Measurements from ENCODE around the gene SF3A2.

SF3A2 gene

DNA sequence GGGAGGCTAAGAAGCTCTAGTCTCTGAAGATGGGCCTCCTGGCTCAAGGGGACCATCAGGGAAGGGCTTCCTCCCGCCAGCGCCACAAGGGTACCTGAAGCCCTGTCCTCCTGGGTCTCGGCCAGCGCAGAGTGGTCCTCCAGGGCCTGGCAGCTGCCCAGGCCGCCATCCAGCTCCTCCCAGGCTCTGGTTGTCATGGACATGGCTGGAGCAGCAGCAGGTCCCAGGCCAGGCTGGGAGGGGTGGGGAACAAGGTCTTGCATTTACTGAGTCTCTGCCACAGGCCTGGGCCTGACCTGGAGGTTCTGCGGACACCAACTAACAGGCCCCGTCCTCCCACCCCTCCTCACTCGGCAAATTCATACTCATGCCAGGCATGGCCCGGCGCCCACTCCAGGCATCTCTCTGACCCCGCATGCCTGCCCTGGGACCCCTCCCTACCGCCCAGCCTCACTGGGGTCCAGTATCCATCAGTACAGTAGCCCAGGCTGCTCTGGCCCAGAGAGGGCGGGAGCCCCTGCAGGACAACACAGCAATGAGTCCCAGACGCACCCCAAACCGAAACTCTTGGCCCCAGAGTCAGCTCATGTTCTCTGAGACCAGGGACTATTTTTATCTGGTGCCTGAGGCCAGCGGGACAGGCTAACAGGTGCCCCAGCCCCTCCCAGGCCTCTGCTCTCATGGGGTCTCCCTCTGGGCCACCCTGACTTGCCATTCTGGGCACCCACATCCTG is 18.7 kb downstream of the SF3A2 start:
- no peak for FAIRE-seq

DNA sequence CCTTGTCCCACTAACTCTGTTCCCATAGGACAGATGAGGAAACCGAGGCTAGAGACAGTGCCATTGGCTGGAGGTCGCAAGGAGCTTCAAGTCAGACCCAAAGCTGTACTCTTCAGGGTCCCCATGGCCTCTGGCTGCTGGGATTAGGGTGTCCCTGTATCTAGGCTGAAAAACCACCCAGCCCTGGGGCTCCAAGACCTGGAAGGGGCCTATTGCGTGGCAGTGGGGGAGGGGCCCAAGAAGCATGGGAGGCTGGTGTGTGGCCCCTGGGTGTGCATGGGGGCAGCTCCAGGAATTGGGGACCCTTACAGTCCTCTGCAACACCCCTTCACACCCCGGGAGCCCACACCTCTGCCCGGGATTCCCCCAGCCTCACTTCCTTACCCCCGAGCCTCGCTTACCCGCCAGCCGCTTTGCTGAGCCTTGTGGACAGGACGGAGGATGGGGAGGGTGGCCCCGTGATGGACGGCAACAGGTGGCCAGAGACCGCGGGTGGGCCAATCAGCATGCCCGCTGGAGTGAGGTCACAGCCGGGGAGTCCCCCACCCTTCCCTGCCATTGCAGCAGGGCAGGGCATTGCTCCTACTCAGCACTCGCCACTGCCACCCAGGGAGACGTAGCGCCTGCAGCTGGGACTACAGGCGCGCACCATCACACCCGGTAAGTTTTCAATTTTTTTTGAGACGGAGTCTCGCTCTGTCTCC is 19.5 kb downstream of the SF3A2 start, which contains the start of gene JSRP1:
Gene JSRP1 (minus strand): TSS at position 436 of the 704 bp plus-strand sequence. CDS start 1,103 bp downstream, outside the sequence.
- no peak for FAIRE-seq

- no peak for FAIRE-seq
Observed at GRCh38 chr19:2259336-2259735, 22.7 kb downstream of the SF3A2 start.

GRCh38 chr19:2260341-2260805 is 23.7 kb downstream of the SF3A2 start:
- FAIRE-seq = no peak

DNA sequence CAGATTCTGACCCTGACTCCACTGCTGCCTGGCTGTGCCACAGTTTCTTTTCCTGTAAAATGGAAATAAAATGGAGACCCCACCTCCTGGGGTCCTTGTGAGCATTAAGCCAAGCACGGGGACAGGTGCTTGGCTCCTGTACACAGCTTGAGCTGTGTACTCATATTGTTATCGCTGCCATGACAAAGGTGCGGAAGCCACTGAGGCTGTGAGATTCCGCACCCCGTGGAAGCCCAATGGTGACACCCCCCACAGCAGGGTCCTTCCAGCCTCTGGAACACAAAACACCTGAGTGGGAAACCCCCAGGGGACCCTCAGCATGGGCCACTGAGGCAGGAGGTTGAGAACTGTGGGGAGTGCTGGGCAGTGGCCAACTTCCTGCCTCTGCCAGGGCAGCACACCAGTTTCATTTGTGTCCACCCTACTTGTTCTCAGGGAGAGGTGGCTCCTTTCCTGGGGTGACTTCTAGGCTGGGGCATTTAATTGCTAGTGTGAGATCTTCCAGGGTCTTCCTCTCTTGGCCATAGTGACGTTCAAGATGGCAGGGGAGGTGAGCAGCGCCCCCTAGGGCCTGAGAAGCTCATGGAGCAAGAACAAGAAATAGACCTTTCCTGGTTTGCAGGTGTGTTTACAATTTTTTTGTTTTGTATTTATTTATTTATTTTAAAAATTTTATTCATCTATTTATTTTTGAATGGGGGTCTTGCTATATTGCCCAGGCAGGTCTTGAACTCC is 25.0 kb downstream of the SF3A2 start:
- no peak for FAIRE-seq

- no peak for FAIRE-seq
Observed at GRCh38 chr19:2266183-2266993, 29.8 kb downstream of the SF3A2 start.

DNA sequence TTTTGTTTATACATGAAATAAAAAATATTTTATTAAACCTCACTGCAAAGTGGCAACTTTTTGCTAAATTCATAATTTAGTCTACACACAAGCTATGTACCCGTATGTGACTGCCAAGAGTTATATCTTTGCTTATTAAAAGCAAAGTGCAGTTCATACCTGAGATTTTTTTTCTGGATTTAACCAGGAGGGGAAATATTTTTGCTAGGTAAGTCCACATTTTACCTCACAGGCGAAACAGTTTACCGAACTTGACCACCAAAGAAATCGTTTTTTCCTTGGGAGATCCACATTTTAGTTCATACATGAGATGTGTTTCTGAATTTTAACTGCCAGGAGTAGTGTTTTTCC is 31.8 kb downstream of the SF3A2 start:
- no peak for FAIRE-seq

- no peak for FAIRE-seq
Observed at GRCh38 chr19:2268861-2269243, 32.2 kb downstream of the SF3A2 start.

DNA sequence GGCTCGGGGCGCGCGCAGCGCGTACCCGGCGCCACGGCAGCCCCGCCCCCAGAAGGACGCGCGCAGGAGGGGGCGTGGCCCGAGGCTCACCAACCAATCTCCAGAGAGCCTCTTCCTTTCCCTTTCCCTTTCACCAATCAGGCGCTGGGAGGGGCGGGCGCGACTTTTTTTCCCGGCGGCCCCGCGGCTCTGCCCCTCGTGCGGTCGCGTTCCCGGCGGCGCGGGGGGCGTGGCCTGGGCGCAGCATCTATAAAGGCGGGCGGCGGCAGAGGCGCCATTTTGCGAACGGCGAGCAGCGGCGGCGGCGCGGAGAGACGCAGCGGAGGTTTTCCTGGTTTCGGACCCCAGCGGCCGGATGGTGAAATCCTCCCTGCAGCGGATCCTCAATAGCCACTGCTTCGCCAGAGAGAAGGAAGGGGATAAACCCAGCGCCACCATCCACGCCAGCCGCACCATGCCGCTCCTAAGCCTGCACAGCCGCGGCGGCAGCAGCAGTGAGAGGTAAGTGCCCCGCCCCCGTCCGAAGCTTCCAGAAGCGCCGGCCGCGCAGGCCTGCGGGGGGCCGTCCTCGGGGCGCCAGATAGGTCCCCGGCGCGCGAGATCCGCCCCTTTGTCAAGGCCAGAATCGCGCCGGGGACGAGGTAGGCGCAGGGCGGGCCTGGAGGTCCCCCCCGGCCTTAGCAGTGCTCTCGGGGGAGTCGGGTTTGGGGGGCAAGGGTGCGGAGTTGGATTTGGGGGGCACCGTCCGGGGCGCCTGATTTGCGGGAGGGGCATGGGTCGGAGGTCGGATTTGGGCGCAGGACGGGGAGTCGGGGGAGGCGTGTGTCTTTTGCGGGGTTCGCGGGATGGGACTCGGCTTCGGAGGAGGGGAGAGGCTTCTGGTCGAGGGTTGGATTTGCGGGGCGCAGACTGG is 32.9 kb downstream of the SF3A2 start:
- FAIRE-seq = peak; percentile 70

DNA sequence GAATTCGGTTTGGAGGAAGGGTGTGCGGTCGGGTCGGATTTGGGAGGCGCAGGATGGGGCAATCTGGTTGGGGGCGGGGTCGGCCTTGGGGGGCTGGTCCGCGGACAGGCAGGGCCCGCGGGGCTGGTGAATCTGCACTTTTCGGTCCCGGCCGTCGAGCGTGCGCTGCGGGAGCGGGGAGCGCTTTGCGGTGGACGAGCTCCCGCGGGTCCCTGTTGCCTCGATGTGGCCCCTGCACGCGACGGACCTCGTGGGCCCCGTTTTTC is 33.5 kb downstream of the SF3A2 start:
- no peak for FAIRE-seq

- no peak for FAIRE-seq
Observed at GRCh38 chr19:2270423-2271233, 34.0 kb downstream of the SF3A2 start.

DNA sequence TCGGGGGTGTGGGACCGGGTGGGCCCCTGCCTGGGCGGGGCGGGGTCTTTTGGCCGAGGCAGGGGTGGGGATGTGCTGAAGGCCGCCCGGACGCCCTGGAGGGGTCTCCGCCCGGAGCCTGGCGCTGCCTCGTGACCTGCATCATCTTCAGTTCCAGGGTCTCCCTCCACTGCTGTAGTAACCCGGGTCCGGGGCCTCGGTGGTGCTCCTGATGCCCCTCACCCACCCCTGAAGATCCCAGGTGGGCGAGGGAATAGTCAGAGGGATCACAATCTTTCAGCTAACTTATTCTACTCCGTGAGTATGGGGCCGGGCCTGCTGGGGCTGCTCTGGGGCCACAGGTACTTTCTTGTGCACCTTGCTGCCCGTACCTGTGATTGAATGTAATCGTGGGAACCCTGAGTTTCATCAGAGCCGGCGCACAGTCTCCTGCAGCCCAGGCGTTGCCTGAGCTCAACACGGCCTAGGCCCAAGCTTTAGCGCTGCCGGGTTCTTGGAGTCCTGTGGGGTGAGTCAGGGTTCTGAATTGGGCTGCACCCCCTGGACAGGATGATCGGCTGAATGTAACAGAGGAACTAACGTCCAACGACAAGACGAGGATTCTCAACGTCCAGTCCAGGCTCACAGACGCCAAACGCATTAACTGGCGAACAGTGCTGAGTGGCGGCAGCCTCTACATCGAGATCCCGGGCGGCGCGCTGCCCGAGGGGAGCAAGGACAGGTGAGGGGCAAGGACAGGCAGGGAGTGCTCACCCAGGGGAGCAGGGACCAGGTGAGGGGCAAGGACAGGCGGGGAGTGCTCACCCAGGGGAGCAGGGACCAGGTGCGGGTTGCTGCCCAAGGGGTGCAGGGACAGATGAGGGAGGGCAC is 34.8 kb downstream of the SF3A2 start:
- FAIRE-seq = no peak

- no peak for FAIRE-seq
Observed at GRCh38 chr19:2273356-2274184, 36.9 kb downstream of the SF3A2 start.

DNA sequence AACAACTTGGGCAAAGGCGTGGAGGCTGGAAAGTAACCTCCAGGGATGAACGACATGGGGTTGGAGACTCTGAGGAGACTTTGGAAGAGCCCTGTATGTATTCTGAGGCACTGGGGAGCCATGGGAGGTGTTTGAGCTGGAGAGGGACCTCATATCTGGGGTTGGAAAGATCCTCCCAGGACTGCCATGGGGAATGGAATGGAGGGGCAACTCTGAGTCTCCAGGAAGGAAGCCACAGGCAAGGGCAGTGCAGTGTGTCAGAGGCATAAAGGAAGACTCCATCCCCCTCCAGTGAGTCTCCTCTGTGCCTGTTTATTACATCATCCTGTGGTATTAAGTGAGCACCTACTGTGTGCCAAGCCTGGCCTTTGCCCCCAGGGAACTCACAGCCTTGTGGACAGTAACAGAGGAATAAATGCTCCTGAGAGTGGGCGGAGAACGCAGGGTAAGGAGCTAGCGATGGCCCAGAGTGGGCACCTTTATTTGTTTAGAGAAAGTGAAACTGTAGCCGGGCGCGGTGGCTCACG is 37.6 kb downstream of the SF3A2 start:
- no peak for FAIRE-seq

DNA sequence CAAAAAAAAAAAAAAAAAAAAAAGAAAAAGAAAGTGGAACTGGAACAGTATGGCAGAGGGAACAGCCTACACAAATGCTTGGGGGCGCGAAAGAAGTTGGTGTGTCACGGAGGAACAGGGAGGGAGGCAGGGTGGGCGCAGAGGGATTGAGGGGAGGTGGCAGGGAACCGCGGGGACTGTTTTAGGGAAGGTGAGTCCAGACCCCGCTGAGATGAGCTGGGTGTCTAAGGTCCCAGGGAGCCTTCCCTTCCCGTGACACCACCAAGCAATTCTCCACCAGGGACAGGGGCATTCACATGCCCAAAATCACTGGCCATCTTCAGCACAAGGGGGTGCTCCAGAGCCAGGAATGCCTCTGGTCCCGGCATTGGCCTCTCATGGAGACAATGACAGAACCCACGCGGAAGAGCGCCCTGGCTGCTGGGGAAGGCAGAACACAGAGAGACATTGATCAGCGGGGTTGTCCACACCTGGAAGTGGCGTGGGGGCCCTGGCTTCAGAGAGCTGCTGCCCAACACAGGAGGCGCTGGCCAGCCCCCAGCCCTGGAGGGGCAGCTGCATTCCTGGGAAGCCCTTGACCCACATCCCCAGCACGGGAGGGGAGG is 38.4 kb downstream of the SF3A2 start:
- FAIRE-seq = no peak

- FAIRE-seq = no peak
Observed at GRCh38 chr19:2275588-2276428, 39.2 kb downstream of the SF3A2 start.

DNA sequence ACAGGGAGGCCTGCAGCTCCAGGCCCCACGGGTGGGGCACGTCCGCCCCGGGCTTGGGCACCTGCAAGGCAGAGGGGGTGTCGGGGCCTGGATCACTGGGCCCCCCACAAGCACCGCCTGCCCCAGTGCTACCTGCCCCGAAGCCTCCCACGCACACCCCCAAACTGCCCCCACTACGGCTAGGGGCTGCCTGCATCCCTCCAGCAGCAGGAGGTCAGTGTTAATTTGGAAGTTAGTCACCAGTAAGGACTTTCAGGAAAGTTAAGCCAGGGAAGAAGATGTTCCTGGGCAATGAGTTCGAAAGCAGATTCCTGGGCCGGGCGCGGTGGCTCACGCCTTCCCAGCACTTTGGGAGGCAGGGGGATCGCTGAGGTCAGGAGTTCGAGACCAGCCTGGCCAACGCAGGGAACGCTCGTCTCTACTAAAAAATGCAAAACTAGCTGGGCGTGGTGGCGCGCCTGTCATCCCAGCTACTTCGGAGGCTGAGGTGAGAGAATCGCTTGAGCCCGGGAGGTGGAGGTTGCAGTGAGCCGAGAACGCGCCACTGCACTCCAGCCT is 39.9 kb downstream of the SF3A2 start:
- FAIRE-seq = no peak
